Measurements from ENCODE around the gene CCDC172. TPM values are rescaled to one million over a fixed set of nuclear protein-coding genes. Genes with fewer than 3 reads are reported as not detected.

Gene CCDC172
- total and polyA plus RNA-seq, 2 experiments from 2014 or later = 4.6 to 17.6 TPM

DNA sequence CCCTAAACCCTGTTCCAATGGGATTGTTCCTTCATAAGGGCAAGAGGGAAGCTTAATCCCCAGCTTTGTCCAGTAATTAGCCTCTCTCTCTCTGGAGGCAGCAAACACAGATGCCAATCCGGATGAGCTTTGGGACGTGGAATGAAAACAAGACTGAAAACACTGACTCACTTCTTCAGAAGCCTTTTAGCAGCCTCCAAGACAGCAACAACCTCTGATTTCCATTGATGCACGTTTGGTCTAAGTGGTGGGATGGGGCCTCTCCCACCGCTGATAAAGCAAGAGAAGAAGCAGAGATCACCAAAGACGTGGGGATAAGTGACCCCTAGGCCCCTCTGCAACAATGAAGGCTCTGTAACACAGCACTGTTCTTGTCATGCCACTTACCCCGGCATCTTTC is 45.4 kb upstream of the CCDC172 start:
- ATAC-seq = no peak
- no peak overlapping the region for H3K27ac Mint-ChIP-seq
- H3F3A ChIP-seq (replicated peaks; ENCODE audit: low read depth) = no peaks in the 10 kb centered on the region

DNA sequence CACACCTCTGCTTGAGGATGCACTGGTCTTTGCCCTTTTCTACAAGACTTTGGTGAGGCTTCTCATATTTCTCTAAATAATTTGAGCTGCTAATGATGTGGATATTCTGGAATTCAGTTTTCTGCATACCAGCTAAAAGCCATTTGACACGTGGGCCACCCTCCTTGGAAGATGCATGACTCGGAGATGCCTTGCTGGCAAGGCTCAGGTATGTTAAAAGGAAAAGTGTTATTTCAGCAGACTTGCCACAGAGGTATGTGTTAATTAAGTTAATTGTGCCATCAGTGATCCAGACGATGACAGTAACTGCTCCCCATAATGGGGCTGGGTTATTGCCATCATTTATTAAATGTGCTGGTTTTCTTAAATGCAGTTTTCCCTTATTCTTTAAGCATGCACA is 42.5 kb upstream of the CCDC172 start:
- H3K9me3 Mint-ChIP-seq = no peaks in the 10 kb centered on the region
- H3K4me1 Mint-ChIP-seq = no peaks in the 10 kb centered on the region
- H4K20me1 ChIP-seq (replicated peaks; ENCODE audit: insufficient read depth) = no peaks in the 10 kb centered on the region
- no peaks in the 10 kb centered on the region for H3K36me3 ChIP-seq (ENCODE audit: insufficient read depth)
- peaks cover under 1% of the 10 kb centered on the region; the same call in 1 of the 2 replicates for H3K4me1 ChIP-seq (ENCODE audit: insufficient read depth)
- DNase-seq (ENCODE audit: low spot score) = no peak
- no peaks in the 10 kb centered on the region for H3F3A ChIP-seq (replicated peaks; ENCODE audit: low read depth)
- no peak overlapping the region for H3K4me2 ChIP-seq
- no peak overlapping the region for H3K27ac Mint-ChIP-seq
- ATAC-seq = no peak
- H3K9me2 ChIP-seq (ENCODE audit: insufficient read depth) = no peaks in the 10 kb centered on the region; the same call in 1 of the 2 replicates
- no peak overlapping the region for H3K4me3 ChIP-seq
- H3K79me2 ChIP-seq (replicated peaks; ENCODE audit: insufficient read depth) = no peaks in the 10 kb centered on the region
- H3K36me3 Mint-ChIP-seq (ENCODE audit: low read depth) = no peaks in the 10 kb centered on the region
- no peak overlapping the region for H2AFZ ChIP-seq
- H3K27me3 Mint-ChIP-seq (ENCODE audit: insufficient read depth, low read depth, poor library complexity) = peaks cover 7% of the 10 kb centered on the region
- H3K4me3 Mint-ChIP-seq = no peak overlapping the region
- H3K27ac ChIP-seq (ENCODE audit: low read depth) = no peak overlapping the region
- H3K27me3 ChIP-seq (ENCODE audit: insufficient read depth) = peaks cover 1% of the 10 kb centered on the region
- TF ChIP-seq POLR2AphosphoS5 (IDR thresholded peaks at IDR 0.05; ENCODE audit: low read depth) (no peak), CREB1 (CRISPR knock-in tag; IDR thresholded peaks at IDR 0.05; ENCODE audit: low read depth) (no peak), ZNF331 (CRISPR knock-in tag; IDR thresholded peaks at IDR 0.05; ENCODE audit: low read depth) (no peak), NANOG (IDR thresholded peaks at IDR 0.05; ENCODE audit: borderline replicate concordance) (no peak), JUNB (IDR thresholded peaks at IDR 0.05; ENCODE audit: unreplicated experiment) (no peak), EZH2phosphoT487 (IDR thresholded peaks at IDR 0.05; ENCODE audit: unreplicated experiment) (no peak), EZH2 (IDR thresholded peaks at IDR 0.05; ENCODE audit: low read depth, unreplicated experiment) (no peak), STAT1 (IDR thresholded peaks at IDR 0.05; ENCODE audit: unreplicated experiment) (no peak)
- TF ChIP-seq, protein P1, sequence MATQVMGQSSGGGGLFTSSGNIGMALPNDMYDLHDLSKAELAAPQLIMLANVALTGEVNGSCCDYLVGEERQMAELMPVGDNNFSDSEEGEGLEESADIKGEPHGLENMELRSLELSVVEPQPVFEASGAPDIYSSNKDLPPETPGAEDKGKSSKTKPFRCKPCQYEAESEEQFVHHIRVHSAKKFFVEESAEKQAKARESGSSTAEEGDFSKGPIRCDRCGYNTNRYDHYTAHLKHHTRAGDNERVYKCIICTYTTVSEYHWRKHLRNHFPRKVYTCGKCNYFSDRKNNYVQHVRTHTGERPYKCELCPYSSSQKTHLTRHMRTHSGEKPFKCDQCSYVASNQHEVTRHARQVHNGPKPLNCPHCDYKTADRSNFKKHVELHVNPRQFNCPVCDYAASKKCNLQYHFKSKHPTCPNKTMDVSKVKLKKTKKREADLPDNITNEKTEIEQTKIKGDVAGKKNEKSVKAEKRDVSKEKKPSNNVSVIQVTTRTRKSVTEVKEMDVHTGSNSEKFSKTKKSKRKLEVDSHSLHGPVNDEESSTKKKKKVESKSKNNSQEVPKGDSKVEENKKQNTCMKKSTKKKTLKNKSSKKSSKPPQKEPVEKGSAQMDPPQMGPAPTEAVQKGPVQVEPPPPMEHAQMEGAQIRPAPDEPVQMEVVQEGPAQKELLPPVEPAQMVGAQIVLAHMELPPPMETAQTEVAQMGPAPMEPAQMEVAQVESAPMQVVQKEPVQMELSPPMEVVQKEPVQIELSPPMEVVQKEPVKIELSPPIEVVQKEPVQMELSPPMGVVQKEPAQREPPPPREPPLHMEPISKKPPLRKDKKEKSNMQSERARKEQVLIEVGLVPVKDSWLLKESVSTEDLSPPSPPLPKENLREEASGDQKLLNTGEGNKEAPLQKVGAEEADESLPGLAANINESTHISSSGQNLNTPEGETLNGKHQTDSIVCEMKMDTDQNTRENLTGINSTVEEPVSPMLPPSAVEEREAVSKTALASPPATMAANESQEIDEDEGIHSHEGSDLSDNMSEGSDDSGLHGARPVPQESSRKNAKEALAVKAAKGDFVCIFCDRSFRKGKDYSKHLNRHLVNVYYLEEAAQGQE (IDR thresholded peaks at IDR 0.05; ENCODE audit: unreplicated experiment) = no peak
- TF ChIP-seq, protein P2, sequence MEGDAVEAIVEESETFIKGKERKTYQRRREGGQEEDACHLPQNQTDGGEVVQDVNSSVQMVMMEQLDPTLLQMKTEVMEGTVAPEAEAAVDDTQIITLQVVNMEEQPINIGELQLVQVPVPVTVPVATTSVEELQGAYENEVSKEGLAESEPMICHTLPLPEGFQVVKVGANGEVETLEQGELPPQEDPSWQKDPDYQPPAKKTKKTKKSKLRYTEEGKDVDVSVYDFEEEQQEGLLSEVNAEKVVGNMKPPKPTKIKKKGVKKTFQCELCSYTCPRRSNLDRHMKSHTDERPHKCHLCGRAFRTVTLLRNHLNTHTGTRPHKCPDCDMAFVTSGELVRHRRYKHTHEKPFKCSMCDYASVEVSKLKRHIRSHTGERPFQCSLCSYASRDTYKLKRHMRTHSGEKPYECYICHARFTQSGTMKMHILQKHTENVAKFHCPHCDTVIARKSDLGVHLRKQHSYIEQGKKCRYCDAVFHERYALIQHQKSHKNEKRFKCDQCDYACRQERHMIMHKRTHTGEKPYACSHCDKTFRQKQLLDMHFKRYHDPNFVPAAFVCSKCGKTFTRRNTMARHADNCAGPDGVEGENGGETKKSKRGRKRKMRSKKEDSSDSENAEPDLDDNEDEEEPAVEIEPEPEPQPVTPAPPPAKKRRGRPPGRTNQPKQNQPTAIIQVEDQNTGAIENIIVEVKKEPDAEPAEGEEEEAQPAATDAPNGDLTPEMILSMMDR (conservative IDR thresholded peaks at IDR 0.05; ENCODE audit: low read depth in 2 of 2) = no peak
- TF ChIP-seq, protein P3, sequence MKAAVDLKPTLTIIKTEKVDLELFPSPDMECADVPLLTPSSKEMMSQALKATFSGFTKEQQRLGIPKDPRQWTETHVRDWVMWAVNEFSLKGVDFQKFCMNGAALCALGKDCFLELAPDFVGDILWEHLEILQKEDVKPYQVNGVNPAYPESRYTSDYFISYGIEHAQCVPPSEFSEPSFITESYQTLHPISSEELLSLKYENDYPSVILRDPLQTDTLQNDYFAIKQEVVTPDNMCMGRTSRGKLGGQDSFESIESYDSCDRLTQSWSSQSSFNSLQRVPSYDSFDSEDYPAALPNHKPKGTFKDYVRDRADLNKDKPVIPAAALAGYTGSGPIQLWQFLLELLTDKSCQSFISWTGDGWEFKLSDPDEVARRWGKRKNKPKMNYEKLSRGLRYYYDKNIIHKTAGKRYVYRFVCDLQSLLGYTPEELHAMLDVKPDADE (IDR thresholded peaks at IDR 0.05) = no peak

More for the DNA sequence above, 45.4 kb upstream of the CCDC172 start:
- Histone ChIP-seq H3K4me2 (no peak overlapping the region), H3K79me2 (replicated peaks; ENCODE audit: insufficient read depth) (no peaks in the 10 kb centered on the region), H3K4me1 (ENCODE audit: insufficient read depth) (peaks cover 5% of the 10 kb centered on the region), H2AFZ (no peak overlapping the region), H3K9me2 (ENCODE audit: insufficient read depth) (no peaks in the 10 kb centered on the region), H3K4me3 (no peak overlapping the region), H3K36me3 (ENCODE audit: insufficient read depth) (no peaks in the 10 kb centered on the region), H3K27ac (ENCODE audit: low read depth) (no peak overlapping the region), H3K27me3 (ENCODE audit: insufficient read depth) (peaks cover 31% of the 10 kb centered on the region), H4K20me1 (replicated peaks; ENCODE audit: insufficient read depth) (no peaks in the 10 kb centered on the region)
- no peak for DNase-seq (ENCODE audit: low spot score)
- peaks cover 7% of the 10 kb centered on the region; the same call in 2 of the 3 replicates for H3K4me1 Mint-ChIP-seq
- H3K36me3 Mint-ChIP-seq (ENCODE audit: low read depth) = no peaks in the 10 kb centered on the region
- TF ChIP-seq POLR2AphosphoS5 (IDR thresholded peaks at IDR 0.05; ENCODE audit: low read depth) (no peak), ZNF114 (CRISPR knock-in tag; IDR thresholded peaks at IDR 0.05) (no peak), EZH2 (IDR thresholded peaks at IDR 0.05; ENCODE audit: low read depth, unreplicated experiment) (no peak)
- peaks cover 29% of the 10 kb centered on the region for H3K27me3 Mint-ChIP-seq (ENCODE audit: insufficient read depth, low read depth, poor library complexity)
- no peaks in the 10 kb centered on the region for H3K9me3 Mint-ChIP-seq
- H3K4me3 Mint-ChIP-seq = no peak overlapping the region

All from GM23338 (cell line).